ENCODE data around the gene CNTNAP2. TPM values are rescaled to one million over a fixed set of nuclear protein-coding genes. Genes with fewer than 3 reads are reported as not detected.
"Not testable (repeated sequence)": the region's sequence is repeated elsewhere in the genome, so short reads cannot be mapped to it uniquely, and the experiment has no call there.

CNTNAP2 gene
- total RNA-seq, 2 donors from 2014 or later: not detected

- Mint-ChIP-seq H3K36me3 (ENCODE audit: low read depth) (no peaks in the 10 kb centered on the region), H3K4me3 (no peak overlapping the region), H3K27me3 (no peaks in the 10 kb centered on the region), H3K4me1 (peaks cover 14% of the 10 kb centered on the region), H3K27ac (no peak overlapping the region), H3K9me3 (no peaks in the 10 kb centered on the region)
- ATAC-seq (replicated peaks): no peak
These were observed 2190.2 kb downstream of the CNTNAP2 start for GRCh38 chr7:148306759-148307158.

- no peak for ATAC-seq (replicated peaks)
- Mint-ChIP-seq H3K9me3 (peaks cover 15% of the 10 kb centered on the region), H3K4me3 (no peak overlapping the region), H3K4me1 (peaks cover 5% of the 10 kb centered on the region), H3K27me3 (peaks cover 4% of the 10 kb centered on the region), H3K36me3 (ENCODE audit: low read depth) (no peaks in the 10 kb centered on the region), H3K27ac (no peak overlapping the region)
These were observed 2201.7 kb downstream of the CNTNAP2 start for GRCh38 chr7:148318102-148318811.

GRCh38 chr7:148318838-148319237 is 2202.2 kb downstream of the CNTNAP2 start:
- H3K27me3 Mint-ChIP-seq: peaks cover 4% of the 10 kb centered on the region

DNA sequence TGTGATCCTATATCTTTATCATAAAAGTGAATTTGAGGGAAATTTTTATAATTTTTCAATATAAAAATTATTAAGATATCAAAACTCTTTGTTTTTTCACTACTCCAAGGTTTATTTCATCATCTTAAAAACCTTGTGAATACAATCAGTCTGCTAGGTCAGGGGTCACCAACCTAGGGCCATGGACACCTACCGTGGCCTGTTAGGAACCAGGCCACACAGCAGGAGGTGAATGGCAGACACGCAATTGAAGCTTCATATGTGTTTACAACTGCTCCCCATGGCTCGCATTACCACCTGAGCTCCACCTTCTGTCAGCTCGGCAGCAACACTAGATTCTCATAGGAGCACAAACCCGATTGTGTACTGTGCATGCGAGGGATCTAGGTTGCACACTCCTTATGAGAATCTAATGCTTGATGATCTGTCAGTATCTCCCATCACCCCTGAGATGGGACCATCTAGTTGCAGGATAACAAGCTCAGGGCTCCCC is 2202.8 kb downstream of the CNTNAP2 start:
- no peak overlapping the region for H3K27ac Mint-ChIP-seq
- H3K9me3 Mint-ChIP-seq: peaks cover 5% of the 10 kb centered on the region
- ATAC-seq (replicated peaks): no peak
- H3K36me3 Mint-ChIP-seq (ENCODE audit: low read depth): no peaks in the 10 kb centered on the region
- no peak overlapping the region for H3K4me3 Mint-ChIP-seq
- H3K4me1 Mint-ChIP-seq: peaks cover 5% of the 10 kb centered on the region
- peaks cover 4% of the 10 kb centered on the region for H3K27me3 Mint-ChIP-seq

More at GRCh38 chr7:148318838-148319237, 2202.2 kb downstream of the CNTNAP2 start:
- Mint-ChIP-seq H3K4me3 (no peak overlapping the region), H3K27ac (no peak overlapping the region), H3K9me3 (peaks cover 10% of the 10 kb centered on the region), H3K4me1 (peaks cover 5% of the 10 kb centered on the region), H3K36me3 (ENCODE audit: low read depth) (no peaks in the 10 kb centered on the region)
- no peak for ATAC-seq (replicated peaks)

- H3K4me1 Mint-ChIP-seq: peaks cover 10% of the 10 kb centered on the region
- H3K27ac Mint-ChIP-seq: no peak overlapping the region
- peaks cover 15% of the 10 kb centered on the region for H3K27me3 Mint-ChIP-seq
- no peak for ATAC-seq (replicated peaks)
- peaks cover 4% of the 10 kb centered on the region for H3K9me3 Mint-ChIP-seq
- no peak overlapping the region for H3K4me3 Mint-ChIP-seq
- no peaks in the 10 kb centered on the region for H3K36me3 Mint-ChIP-seq (ENCODE audit: low read depth)
These were observed 2208.6 kb downstream of the CNTNAP2 start for GRCh38 chr7:148325208-148325607.

DNA sequence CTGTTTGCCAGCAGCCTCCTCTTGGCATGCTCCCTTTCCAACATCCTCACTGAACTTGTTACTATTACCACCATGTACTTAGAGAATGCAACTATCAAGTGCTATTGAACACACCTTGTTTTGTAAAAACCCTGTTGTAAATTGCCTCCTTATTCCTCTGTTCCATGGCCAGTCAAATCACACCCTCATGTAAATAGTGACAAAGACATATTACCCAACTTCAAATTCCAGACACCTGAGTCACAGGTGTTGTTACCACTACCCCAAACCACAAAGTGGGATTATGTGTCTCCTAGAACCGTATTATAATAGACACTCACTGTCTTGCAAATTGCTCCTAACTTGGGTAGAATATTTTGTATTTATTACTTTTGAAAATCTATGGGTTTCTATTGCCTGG is 2210.8 kb downstream of the CNTNAP2 start:
- H3K36me3 Mint-ChIP-seq (ENCODE audit: low read depth): no peaks in the 10 kb centered on the region
- no peak for ATAC-seq (replicated peaks)
- H3K9me3 Mint-ChIP-seq: no peaks in the 10 kb centered on the region
- peaks cover 15% of the 10 kb centered on the region for H3K27me3 Mint-ChIP-seq
- H3K27ac Mint-ChIP-seq: no peak overlapping the region
- no peak overlapping the region for H3K4me3 Mint-ChIP-seq
- H3K4me1 Mint-ChIP-seq: peaks cover 5% of the 10 kb centered on the region

DNA sequence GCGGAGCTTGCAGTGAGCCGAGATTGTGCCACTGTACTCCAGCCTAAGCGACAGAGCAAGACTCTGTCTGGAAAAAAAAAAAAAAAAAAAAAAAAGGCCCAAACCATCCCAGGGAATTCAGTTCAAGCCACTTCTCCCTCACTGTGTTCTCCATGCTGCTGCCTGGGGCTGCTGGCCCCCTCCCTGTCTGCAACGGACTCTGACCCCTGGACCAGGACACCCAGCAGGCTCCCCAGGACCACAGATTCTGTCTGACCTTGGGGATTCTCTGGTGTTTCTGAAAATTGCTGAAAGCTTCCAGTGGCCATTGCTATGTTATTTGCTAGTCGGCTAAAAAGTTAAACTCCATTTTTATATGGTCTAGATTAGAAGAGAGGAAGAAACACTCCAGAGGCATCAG is 2212.3 kb downstream of the CNTNAP2 start:
- no peak overlapping the region for H3K27ac Mint-ChIP-seq
- no peak for ATAC-seq (replicated peaks)
- H3K36me3 Mint-ChIP-seq (ENCODE audit: low read depth): no peaks in the 10 kb centered on the region
- peaks cover 5% of the 10 kb centered on the region for H3K4me1 Mint-ChIP-seq
- no peaks in the 10 kb centered on the region for H3K9me3 Mint-ChIP-seq
- H3K4me3 Mint-ChIP-seq: no peak overlapping the region
- H3K27me3 Mint-ChIP-seq: peaks cover 17% of the 10 kb centered on the region

DNA sequence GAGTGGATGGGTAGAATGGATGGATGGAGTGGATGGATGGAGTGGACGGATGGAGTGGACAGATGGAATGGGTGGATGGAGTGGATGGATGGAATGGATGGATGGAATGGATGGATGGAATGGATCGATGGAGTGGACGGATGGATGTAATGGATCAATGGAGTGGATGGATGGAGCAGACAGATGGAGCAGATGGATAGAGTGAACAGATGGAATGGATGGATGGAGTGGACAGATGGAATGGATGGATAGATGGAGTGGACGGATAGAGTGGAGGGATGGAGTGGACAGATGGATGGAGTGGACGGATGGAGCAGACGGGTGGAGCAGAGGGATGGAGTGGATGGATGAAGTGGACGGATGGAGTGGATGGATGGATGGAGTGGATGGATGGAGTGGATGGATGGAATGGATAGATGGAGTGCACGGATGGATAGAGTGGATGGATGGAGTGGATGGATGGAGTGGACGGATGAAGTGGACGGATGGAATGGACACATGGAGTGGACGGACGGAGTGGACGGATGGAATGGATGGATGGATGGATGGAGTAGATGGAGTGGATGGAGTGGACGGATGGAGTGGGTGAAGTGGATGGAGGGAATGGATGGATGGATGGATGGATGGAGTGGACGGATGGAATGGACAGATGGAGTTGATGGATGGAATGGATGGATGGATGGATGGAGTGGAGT is 2213.7 kb downstream of the CNTNAP2 start:
- Mint-ChIP-seq H3K9me3 (no peaks in the 10 kb centered on the region), H3K4me3 (no peak overlapping the region), H3K27ac (no peak overlapping the region), H3K4me1 (peaks cover 5% of the 10 kb centered on the region), H3K36me3 (ENCODE audit: low read depth) (no peaks in the 10 kb centered on the region), H3K27me3 (peaks cover 24% of the 10 kb centered on the region)
- no peak for ATAC-seq (replicated peaks)

- peaks cover 23% of the 10 kb centered on the region for H3K27me3 Mint-ChIP-seq
- peaks cover 5% of the 10 kb centered on the region for H3K4me1 Mint-ChIP-seq
- H3K27ac Mint-ChIP-seq: no peak overlapping the region
- no peak for ATAC-seq (replicated peaks)
- H3K4me3 Mint-ChIP-seq: no peak overlapping the region
- no peaks in the 10 kb centered on the region for H3K36me3 Mint-ChIP-seq (ENCODE audit: low read depth)
- no peaks in the 10 kb centered on the region for H3K9me3 Mint-ChIP-seq
These were observed 2214.2 kb downstream of the CNTNAP2 start for GRCh38 chr7:148330822-148331221.

- H3K36me3 Mint-ChIP-seq (ENCODE audit: low read depth); H3K4me3 Mint-ChIP-seq; ATAC-seq (replicated peaks); H3K4me1 Mint-ChIP-seq; H3K9me3 Mint-ChIP-seq; H3K27ac Mint-ChIP-seq: not testable (repeated sequence)
- H3K27me3 Mint-ChIP-seq: peaks cover 22% of the 10 kb centered on the region
These were observed 2214.9 kb downstream of the CNTNAP2 start for GRCh38 chr7:148331456-148331855.

DNA sequence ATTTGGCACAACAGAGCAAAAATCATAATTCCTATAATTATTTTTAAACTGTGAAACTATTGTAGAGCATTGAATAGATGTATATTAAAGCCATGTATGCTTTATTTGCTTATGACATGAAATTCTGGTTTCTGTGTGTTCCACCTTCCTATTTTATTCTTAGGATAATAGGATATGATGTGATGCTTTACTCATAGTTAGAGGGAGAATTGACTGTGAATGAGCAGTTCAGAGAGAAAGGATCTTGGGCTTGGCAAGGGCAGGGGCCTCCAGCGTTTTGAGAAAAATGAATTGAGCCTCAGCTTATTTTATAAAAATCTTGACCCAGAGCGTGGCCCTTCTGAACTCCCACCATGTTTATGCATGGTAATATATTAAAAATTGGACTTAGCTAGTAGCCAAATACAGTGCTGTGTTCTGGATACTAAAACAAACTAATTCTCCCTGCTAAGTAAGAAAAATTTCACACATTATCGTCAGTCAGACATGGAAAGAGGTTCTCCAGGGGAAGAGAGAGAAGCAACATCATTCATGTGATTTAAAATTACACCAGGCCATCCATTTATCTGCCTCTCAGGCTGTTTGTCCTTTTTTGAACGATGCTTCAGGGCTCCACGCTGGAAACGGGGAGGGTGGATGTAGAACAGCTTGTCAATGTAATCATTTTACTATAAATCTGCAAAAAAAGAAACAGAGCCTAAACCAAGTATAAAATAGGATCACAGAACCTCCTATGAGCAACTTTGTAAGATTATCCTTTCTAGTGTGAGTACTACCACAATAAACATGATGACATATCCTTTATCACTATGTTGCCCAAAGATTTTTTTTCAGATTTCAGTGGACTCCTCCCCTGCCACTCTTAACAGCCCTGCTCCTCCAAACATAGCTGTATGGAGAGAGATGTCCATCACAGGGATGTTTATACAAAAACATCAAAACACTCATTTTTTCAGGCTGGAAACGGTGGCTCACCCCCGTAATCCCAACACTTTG is 2215.9 kb downstream of the CNTNAP2 start:
- ATAC-seq (replicated peaks): no peak
- Mint-ChIP-seq H3K4me1 (peaks cover under 1% of the 10 kb centered on the region), H3K27me3 (peaks cover 27% of the 10 kb centered on the region), H3K4me3 (no peak overlapping the region), H3K9me3 (no peaks in the 10 kb centered on the region), H3K36me3 (ENCODE audit: low read depth) (no peaks in the 10 kb centered on the region), H3K27ac (no peak overlapping the region)

- Mint-ChIP-seq H3K27me3 (peaks cover 45% of the 10 kb centered on the region), H3K4me1 (no peaks in the 10 kb centered on the region)
- no peak for ATAC-seq (replicated peaks)
These were observed 2217.9 kb downstream of the CNTNAP2 start for GRCh38 chr7:148334441-148334956.

GRCh38 chr7:148334959-148335577 is 2218.5 kb downstream of the CNTNAP2 start:
- ATAC-seq (replicated peaks): no peak
- Mint-ChIP-seq H3K36me3 (ENCODE audit: low read depth) (no peaks in the 10 kb centered on the region), H3K27ac (no peak overlapping the region), H3K4me3 (no peak overlapping the region), H3K9me3 (no peaks in the 10 kb centered on the region), H3K4me1 (no peaks in the 10 kb centered on the region), H3K27me3 (peaks cover 51% of the 10 kb centered on the region)

More at GRCh38 chr7:148334441-148334956, 2217.9 kb downstream of the CNTNAP2 start:
- Mint-ChIP-seq H3K36me3 (ENCODE audit: low read depth) (no peaks in the 10 kb centered on the region), H3K4me3 (no peak overlapping the region), H3K27ac (no peak overlapping the region), H3K9me3 (no peaks in the 10 kb centered on the region)

- Mint-ChIP-seq H3K27me3 (peaks cover 55% of the 10 kb centered on the region), H3K27ac (no peak overlapping the region), H3K9me3 (no peaks in the 10 kb centered on the region), H3K36me3 (ENCODE audit: low read depth) (no peaks in the 10 kb centered on the region), H3K4me3 (no peak overlapping the region), H3K4me1 (no peaks in the 10 kb centered on the region)
- ATAC-seq (replicated peaks): no peak
These were observed 2219.2 kb downstream of the CNTNAP2 start for GRCh38 chr7:148335790-148336189.

Data from activated T-helper 17 cell treated with anti-CD3 and anti-CD28 coated beads, Interleukin-2, amount 50 U/mL, for 72 hours (primary cell).